ENCODE measurements around the gene ALOX15B.

ALOX15B gene, protein sequence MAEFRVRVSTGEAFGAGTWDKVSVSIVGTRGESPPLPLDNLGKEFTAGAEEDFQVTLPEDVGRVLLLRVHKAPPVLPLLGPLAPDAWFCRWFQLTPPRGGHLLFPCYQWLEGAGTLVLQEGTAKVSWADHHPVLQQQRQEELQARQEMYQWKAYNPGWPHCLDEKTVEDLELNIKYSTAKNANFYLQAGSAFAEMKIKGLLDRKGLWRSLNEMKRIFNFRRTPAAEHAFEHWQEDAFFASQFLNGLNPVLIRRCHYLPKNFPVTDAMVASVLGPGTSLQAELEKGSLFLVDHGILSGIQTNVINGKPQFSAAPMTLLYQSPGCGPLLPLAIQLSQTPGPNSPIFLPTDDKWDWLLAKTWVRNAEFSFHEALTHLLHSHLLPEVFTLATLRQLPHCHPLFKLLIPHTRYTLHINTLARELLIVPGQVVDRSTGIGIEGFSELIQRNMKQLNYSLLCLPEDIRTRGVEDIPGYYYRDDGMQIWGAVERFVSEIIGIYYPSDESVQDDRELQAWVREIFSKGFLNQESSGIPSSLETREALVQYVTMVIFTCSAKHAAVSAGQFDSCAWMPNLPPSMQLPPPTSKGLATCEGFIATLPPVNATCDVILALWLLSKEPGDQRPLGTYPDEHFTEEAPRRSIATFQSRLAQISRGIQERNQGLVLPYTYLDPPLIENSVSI

DNA sequence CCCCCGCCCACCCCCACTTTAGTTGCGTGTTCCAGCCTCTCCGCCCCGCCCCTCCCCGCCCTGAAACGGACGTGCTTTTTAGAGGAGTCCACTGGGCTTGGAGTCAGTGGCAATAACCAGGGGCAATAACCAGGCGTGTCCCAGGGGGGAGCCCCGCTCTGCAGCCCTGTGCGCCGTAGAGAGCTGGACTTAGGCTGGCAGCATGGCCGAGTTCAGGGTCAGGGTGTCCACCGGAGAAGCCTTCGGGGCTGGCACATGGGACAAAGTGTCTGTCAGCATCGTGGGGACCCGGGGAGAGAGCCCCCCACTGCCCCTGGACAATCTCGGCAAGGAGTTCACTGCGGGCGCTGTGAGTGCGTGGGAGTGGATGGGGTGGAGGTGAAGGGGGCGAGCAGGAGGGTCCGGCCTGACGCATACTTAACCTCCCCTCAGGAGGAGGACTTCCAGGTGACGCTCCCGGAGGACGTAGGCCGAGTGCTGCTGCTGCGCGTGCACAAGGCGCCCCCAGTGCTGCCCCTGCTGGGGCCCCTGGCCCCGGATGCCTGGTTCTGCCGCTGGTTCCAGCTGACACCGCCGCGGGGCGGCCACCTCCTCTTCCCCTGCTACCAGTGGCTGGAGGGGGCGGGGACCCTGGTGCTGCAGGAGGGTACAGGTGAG is at the start of gene ALOX15B:
TSS of gene ALOX15B (plus strand) at position 106 of the 657 bp plus-strand sequence. CDS start at position 203, 97 bp downstream.
- H3K9me3 ChIP-seq (ENCODE audit: control insufficient read depth in 1 of 2, low read length in 2 of 2), result no peaks in the 10 kb centered on the region
- H3K36me3 ChIP-seq (ENCODE audit: control insufficient read depth in 1 of 2, insufficient read depth in 2 of 2, low read length in 2 of 2), result no peaks in the 10 kb centered on the region
- H3K4me1 ChIP-seq (ENCODE audit: control insufficient read depth in 1 of 2, insufficient read depth in 2 of 2, low read length in 2 of 2), result no peaks in the 10 kb centered on the region
- H3K27ac ChIP-seq (ENCODE audit: low read length), result no peak within 1 kb of the TSS
- H3K27me3 ChIP-seq (ENCODE audit: low read depth, low read length), result peaks cover 8% of the 10 kb centered on the region
- H3K4me3 ChIP-seq (ENCODE audit: low read depth in 1 of 2, low read length in 2 of 2), result no peak within 1 kb of the TSS

DNA sequence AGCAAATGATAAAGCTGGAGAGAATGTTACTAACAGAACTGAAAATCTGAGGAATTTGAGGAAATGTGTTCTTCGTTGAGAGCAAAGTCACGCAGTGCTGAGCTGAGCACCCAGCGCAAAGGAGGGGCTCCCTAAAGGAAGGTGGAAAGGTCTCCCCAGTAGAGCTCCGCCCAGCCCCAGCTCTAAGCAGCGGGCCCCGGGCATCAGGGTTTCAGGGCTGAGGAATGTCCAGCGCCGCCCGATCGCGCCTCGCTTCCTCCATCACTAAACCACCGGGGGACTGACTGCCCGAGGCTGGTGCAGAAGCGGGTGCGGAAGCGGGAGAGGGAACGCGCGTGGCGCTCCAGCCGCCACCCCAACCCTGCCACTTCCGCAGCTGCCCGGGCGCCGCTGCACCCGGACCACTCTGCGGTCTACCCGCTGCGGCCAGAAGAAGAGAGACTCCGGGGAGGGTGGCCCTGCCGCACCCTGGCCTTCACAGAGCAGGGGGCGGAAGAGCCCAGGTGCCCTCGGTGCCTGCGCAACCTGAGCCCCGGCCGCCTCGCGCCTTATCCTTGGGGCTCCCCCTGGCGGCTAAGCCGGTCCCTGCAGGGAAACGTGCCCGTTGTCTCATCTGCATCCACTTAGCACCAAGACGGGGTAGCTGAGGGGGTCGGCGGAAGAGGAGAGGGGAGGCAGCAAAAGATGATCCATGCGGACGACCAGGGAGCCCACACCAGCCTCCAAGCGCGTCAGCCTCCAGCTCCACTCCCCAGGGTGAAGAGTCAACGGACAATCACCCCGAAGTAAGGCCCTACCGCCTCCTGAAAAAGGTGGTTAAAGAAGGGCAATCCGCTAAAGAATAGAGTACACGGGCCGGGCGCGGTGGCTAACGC is 48.8 kb upstream of the ALOX15B start:
- Histone ChIP-seq H3K36me3 (ENCODE audit: control insufficient read depth in 1 of 2, insufficient read depth in 2 of 2, low read length in 2 of 2) (no peaks in the 10 kb centered on the region), H3K9me3 (ENCODE audit: control insufficient read depth in 1 of 2, low read length in 2 of 2) (no peaks in the 10 kb centered on the region), H3K27ac (ENCODE audit: low read length) (no peak overlapping the region), H3K4me3 (ENCODE audit: low read depth in 1 of 2, low read length in 2 of 2) (peak overlapping the region; percentile 46 to 78), H3K4me1 (ENCODE audit: control insufficient read depth in 1 of 2, insufficient read depth in 2 of 2, low read length in 2 of 2) (no peaks in the 10 kb centered on the region), H3K27me3 (ENCODE audit: low read depth, low read length) (no peaks in the 10 kb centered on the region)

DNA sequence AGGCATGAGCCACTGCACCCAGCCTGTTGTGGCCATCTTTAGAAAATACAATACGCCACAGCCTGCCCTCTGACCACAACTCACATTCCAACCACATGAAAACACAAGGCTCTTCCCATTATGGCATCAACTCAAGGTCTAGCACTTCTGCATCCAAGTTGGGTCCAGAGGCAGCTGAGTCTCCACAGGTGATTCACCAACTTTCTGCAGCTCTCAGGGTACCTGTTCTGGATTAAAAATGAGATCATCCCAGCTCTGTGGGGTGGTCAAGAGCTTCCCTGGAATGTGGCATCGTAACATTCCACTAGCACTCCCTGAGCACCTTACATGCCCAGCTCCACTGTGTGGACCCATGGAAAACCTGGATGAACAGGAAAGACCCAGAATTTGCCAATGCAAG is 46.3 kb upstream of the ALOX15B start:
- Histone ChIP-seq H3K36me3 (ENCODE audit: control insufficient read depth in 1 of 2, insufficient read depth in 2 of 2, low read length in 2 of 2) (no peaks in the 10 kb centered on the region), H3K27me3 (ENCODE audit: low read depth, low read length) (no peaks in the 10 kb centered on the region), H3K9me3 (ENCODE audit: control insufficient read depth in 1 of 2, low read length in 2 of 2) (no peaks in the 10 kb centered on the region)

DNA sequence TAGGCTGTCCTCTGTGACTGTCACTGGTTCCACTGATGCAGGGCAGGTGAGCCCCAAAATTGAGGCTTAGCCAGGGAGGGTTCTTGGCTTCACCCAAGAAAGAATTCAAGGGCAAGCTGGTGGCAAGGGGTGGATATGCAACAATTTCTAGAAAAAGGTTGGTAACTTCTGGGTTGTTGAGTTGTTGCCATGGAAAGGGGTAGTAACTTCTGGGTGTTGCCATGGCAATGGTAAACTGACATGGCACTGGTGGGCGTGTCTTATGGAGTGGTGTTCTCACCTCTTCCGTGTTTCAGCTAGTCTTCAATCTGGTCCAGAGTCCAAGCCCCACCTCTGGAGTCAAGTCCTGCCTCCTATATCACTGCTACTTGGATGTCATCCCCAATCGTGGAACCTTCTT is 45.9 kb upstream of the ALOX15B start:
- no peaks in the 10 kb centered on the region for H3K36me3 ChIP-seq (ENCODE audit: control insufficient read depth in 1 of 2, insufficient read depth in 2 of 2, low read length in 2 of 2)
- H3K27me3 ChIP-seq (ENCODE audit: low read depth, low read length), result no peaks in the 10 kb centered on the region
- no peak overlapping the region for H3K27ac ChIP-seq (ENCODE audit: low read length)
- H3K4me3 ChIP-seq (ENCODE audit: low read depth in 1 of 2, low read length in 2 of 2), result no peak overlapping the region
- peaks cover 0 to 6% of the 10 kb centered on the region in 2 donors for H3K4me1 ChIP-seq (ENCODE audit: control insufficient read depth in 1 of 2, insufficient read depth in 2 of 2, low read length in 2 of 2)
- no peaks in the 10 kb centered on the region for H3K9me3 ChIP-seq (ENCODE audit: control insufficient read depth in 1 of 2, low read length in 2 of 2)

More for the DNA sequence above, 46.3 kb upstream of the ALOX15B start:
- Histone ChIP-seq H3K4me3 (ENCODE audit: low read depth in 1 of 2, low read length in 2 of 2) (no peak overlapping the region), H3K27ac (ENCODE audit: low read length) (no peak overlapping the region), H3K4me1 (ENCODE audit: control insufficient read depth in 1 of 2, insufficient read depth in 2 of 2, low read length in 2 of 2) (peaks cover 0 to 6% of the 10 kb centered on the region in 2 donors)

DNA sequence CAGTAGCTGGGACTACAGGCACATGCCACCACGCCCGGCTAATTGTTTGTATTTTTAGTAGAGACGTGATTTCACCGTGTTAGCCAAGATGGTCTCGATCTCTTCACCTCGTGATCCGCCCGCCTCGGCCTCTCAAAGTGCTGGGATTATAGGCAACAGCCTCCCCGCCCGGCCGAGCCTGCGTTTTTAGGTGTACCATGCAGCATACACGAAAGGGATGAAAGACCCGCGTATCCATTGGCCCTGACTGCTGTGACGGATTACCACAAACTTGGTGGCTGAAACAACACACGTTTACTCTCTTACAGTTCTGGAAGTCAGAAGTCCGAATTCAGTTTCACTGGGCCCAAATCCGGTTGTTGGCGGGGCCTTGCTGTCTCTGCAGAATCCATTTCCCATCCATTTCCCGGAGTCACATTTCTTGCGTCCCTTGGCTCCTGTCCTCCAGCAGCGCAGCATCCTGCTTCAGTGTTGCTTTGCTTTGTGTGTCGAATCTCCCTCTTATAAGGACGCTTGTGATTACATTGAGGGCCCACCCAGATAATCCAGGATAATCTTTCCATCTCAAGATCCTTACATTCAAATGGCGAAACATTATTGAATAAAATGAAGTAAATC is 44.8 kb upstream of the ALOX15B start:
- Histone ChIP-seq H3K27me3 (ENCODE audit: low read depth, low read length) (no peaks in the 10 kb centered on the region), H3K9me3 (ENCODE audit: control insufficient read depth in 1 of 2, low read length in 2 of 2) (no peaks in the 10 kb centered on the region), H3K36me3 (ENCODE audit: control insufficient read depth in 1 of 2, insufficient read depth in 2 of 2, low read length in 2 of 2) (no peaks in the 10 kb centered on the region), H3K27ac (ENCODE audit: low read length) (no peak overlapping the region), H3K4me3 (ENCODE audit: low read depth in 1 of 2, low read length in 2 of 2) (no peak overlapping the region), H3K4me1 (ENCODE audit: control insufficient read depth in 1 of 2, insufficient read depth in 2 of 2, low read length in 2 of 2) (peaks cover 0 to 6% of the 10 kb centered on the region in 2 donors)

DNA sequence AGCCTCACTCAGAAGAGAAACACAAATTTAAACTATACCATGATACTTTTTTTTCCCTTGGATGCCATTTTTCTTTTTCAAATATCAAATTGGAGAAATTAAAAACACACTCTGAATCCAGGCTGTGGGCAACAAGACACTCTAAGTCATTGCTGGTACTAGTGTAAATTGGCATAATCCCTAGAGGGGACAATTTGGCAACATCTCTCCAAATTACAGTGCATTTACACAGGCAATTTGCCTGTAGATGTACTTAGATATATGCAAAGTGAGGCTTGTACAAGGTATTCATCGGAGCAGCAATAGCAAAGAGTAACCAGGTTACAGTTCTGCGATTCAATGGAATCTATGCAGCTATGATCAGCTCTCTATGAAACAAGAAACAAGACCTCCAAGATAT is 43.1 kb upstream of the ALOX15B start:
- peaks cover 0 to 6% of the 10 kb centered on the region in 2 donors for H3K4me1 ChIP-seq (ENCODE audit: control insufficient read depth in 1 of 2, insufficient read depth in 2 of 2, low read length in 2 of 2)
- H3K27ac ChIP-seq (ENCODE audit: low read length), result no peak overlapping the region
- H3K4me3 ChIP-seq (ENCODE audit: low read depth in 1 of 2, low read length in 2 of 2), result no peak overlapping the region
- H3K36me3 ChIP-seq (ENCODE audit: control insufficient read depth in 1 of 2, insufficient read depth in 2 of 2, low read length in 2 of 2), result no peaks in the 10 kb centered on the region
- no peaks in the 10 kb centered on the region for H3K27me3 ChIP-seq (ENCODE audit: low read depth, low read length)
- no peaks in the 10 kb centered on the region for H3K9me3 ChIP-seq (ENCODE audit: control insufficient read depth in 1 of 2, low read length in 2 of 2)

DNA sequence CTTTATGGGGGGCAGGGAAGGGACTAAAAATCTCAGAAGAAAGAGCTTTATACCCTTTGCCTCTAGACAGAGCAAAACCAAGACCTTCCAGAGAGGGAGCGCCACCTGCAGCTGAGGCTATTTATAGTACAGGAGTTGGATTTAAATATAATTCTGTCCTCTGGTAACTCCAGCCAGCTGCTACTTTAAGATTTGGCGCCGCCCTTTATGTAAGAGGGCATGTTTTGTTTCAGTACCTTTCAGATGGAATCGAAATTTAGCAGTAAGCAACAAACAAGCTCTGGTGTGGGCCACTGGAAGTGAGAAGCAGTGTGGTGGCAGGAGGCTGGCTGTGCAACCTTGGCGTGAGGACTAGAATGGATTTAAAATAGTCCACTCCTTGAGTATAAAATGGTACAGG is 41.7 kb upstream of the ALOX15B start:
- Histone ChIP-seq H3K4me3 (ENCODE audit: low read depth in 1 of 2, low read length in 2 of 2) (no peak overlapping the region), H3K9me3 (ENCODE audit: control insufficient read depth in 1 of 2, low read length in 2 of 2) (no peaks in the 10 kb centered on the region), H3K27me3 (ENCODE audit: low read depth, low read length) (peaks cover 4% of the 10 kb centered on the region), H3K27ac (ENCODE audit: low read length) (no peak overlapping the region), H3K4me1 (ENCODE audit: control insufficient read depth in 1 of 2, insufficient read depth in 2 of 2, low read length in 2 of 2) (peaks cover 0 to 7% of the 10 kb centered on the region in 2 donors), H3K36me3 (ENCODE audit: control insufficient read depth in 1 of 2, insufficient read depth in 2 of 2, low read length in 2 of 2) (no peaks in the 10 kb centered on the region)

DNA sequence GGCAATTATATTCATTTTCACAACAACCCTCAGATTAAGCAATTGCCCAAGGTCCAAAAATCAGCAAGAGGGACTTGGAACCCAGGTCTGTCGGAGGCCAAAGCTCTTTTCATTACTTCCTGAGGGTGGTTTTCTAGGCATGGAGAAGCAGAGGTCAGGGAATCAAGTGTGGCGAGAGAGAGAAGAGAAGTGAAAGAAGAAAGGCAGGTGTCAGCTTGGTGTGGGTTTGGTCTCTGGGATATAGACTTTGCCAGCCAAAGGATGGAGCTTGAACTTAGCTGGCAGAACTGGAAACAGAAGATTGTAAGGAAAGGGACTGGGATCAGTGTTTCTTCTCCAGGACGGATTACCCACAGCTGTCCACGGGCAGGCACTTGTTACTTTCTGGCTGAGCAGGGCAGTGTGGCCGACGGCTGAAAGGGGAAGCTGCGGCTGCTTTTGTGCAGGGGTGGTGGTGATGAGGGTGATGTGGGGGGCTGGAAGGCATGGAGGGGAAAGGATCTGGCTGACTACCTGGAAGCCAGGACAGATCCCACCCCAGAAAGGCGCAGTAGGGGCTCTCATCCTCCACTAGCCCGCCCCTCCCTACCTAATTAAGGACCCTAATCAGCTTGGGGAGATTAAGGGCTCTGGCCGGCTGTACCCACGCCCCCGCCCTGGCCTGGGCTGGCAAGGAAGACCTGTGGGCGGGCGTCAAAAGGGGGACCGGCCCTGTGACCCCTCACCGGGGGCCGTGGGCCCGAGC is 36.7 kb upstream of the ALOX15B start, which contains the start of gene GUCY2D:
TSS of gene GUCY2D (plus strand) at position 640 of the 745 bp plus-strand sequence. CDS start 433 bp downstream, outside the sequence.
- peaks cover 0 to 18% of the 10 kb centered on the region in 2 donors for H3K4me1 ChIP-seq (ENCODE audit: control insufficient read depth in 1 of 2, insufficient read depth in 2 of 2, low read length in 2 of 2)
- peaks cover 32% of the 10 kb centered on the region for H3K27me3 ChIP-seq (ENCODE audit: low read depth, low read length)
- H3K4me3 ChIP-seq (ENCODE audit: low read depth in 1 of 2, low read length in 2 of 2), result peak within 1 kb of the TSS in 1 of 2 donors; percentile 44
- no peak within 1 kb of the TSS for H3K27ac ChIP-seq (ENCODE audit: low read length)
- H3K36me3 ChIP-seq (ENCODE audit: control insufficient read depth in 1 of 2, insufficient read depth in 2 of 2, low read length in 2 of 2), result no peaks in the 10 kb centered on the region
- H3K9me3 ChIP-seq (ENCODE audit: control insufficient read depth in 1 of 2, low read length in 2 of 2), result no peaks in the 10 kb centered on the region

DNA sequence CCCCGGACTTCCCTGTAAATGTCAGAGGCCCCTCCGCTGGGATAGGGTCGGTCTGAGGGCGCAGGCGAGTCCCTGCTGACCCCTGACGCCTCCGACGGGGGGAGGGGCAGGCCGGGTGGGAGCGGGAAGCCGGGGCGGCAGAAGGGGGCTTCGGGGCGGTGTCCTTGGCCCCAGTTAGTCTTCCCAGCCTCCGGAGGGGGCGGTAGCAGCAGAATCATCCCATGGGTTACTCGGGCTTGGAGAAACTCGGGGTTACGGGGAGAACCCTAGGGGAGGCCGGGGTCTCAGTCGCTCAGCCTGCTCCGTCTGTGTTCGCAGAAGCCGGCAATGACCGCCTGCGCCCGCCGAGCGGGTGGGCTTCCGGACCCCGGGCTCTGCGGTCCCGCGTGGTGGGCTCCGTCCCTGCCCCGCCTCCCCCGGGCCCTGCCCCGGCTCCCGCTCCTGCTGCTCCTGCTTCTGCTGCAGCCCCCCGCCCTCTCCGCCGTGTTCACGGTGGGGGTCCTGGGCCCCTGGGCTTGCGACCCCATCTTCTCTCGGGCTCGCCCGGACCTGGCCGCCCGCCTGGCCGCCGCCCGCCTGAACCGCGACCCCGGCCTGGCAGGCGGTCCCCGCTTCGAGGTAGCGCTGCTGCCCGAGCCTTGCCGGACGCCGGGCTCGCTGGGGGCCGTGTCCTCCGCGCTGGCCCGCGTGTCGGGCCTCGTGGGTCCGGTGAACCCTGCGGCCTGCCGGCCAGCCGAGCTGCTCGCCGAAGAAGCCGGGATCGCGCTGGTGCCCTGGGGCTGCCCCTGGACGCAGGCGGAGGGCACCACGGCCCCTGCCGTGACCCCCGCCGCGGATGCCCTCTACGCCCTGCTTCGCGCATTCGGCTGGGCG is 35.9 kb upstream of the ALOX15B start:
- Histone ChIP-seq H3K27ac (ENCODE audit: low read length) (no peak overlapping the region), H3K27me3 (ENCODE audit: low read depth, low read length) (peaks cover 32% of the 10 kb centered on the region), H3K36me3 (ENCODE audit: control insufficient read depth in 1 of 2, insufficient read depth in 2 of 2, low read length in 2 of 2) (no peaks in the 10 kb centered on the region), H3K9me3 (ENCODE audit: control insufficient read depth in 1 of 2, low read length in 2 of 2) (no peaks in the 10 kb centered on the region), H3K4me3 (ENCODE audit: low read depth in 1 of 2, low read length in 2 of 2) (peak overlapping the region in 1 of 2 donors; percentile 44), H3K4me1 (ENCODE audit: control insufficient read depth in 1 of 2, insufficient read depth in 2 of 2, low read length in 2 of 2) (peaks cover 0 to 15% of the 10 kb centered on the region in 2 donors)

Data from muscle layer of duodenum (tissue), 2 donors.